Ishikawa (cell line): Measurements from ENCODE around the gene LPGAT1.

ENCODE experiments used
- CREB1 ChIP-seq: IDR thresholded peaks from 2 replicates; pipeline ENCODE4 v1.6.1; 2012; ENCODE audit warnings: low read depth
- EGR1 ChIP-seq: IDR thresholded peaks from 2 replicates; pipeline ENCODE4 v1.6.1; 2012
- EP300 ChIP-seq: IDR thresholded peaks from 2 replicates; pipeline ENCODE4 v1.6.1; 2012; ENCODE audit warnings: borderline replicate concordance
- FOXM1 ChIP-seq: IDR thresholded peaks from 2 replicates; pipeline ENCODE4 v1.6.1; 2012; ENCODE audit warnings: low read depth, borderline replicate concordance
- RAD21 ChIP-seq: IDR thresholded peaks from 2 replicates; pipeline ENCODE4 v1.6.1; 2012; ENCODE audit warnings: low read depth
- TAF1 ChIP-seq: IDR thresholded peaks from 2 replicates; pipeline ENCODE4 v1.6.1; 2012; ENCODE audit warnings: low read depth, mild to moderate bottlenecking
- TCF12 ChIP-seq: IDR thresholded peaks from 2 replicates; pipeline ENCODE4 v1.6.1; 2012; ENCODE audit warnings: low read depth
- TEAD4 ChIP-seq: IDR thresholded peaks from 2 replicates; pipeline ENCODE4 v1.6.1; 2012
- TF ChIP-seq, protein P1 (sequence below): IDR thresholded peaks from 2 replicates; pipeline ENCODE4 v1.6.1; 2012
- TF ChIP-seq, protein P2 (sequence below): IDR thresholded peaks from 2 replicates; pipeline ENCODE4 v1.6.1; 2012; ENCODE audit warnings: low read depth, mild to moderate bottlenecking

DNA sequence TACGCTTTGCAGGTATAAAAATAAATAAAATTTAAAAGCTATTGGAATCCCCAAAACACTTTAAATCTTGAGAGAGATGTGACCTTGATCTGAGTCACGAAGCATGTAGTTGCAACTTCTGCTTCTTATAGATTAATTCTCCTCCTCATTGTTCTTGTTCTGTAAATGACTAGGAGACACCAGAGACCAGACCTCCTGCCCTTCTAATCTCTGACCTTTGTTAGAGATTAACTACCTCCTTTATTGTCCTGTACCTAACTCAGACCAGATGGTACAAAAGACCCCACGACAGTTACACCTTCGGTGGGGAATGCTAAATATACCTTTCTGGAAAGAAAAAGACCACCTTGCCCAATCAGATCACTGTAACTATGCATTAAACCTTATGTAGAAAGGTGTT, 78.2 kb downstream of the LPGAT1 start:
- TF ChIP-seq, protein P1, sequence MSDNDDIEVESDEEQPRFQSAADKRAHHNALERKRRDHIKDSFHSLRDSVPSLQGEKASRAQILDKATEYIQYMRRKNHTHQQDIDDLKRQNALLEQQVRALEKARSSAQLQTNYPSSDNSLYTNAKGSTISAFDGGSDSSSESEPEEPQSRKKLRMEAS, result no peak
- TF ChIP-seq FOXM1, result no peak
- TF ChIP-seq EGR1, result no peak
- TF ChIP-seq TCF12, result no peak
- no peak for TF ChIP-seq EP300
- no peak for TF ChIP-seq CREB1
- no peak for TF ChIP-seq TAF1
- TF ChIP-seq, protein P2, sequence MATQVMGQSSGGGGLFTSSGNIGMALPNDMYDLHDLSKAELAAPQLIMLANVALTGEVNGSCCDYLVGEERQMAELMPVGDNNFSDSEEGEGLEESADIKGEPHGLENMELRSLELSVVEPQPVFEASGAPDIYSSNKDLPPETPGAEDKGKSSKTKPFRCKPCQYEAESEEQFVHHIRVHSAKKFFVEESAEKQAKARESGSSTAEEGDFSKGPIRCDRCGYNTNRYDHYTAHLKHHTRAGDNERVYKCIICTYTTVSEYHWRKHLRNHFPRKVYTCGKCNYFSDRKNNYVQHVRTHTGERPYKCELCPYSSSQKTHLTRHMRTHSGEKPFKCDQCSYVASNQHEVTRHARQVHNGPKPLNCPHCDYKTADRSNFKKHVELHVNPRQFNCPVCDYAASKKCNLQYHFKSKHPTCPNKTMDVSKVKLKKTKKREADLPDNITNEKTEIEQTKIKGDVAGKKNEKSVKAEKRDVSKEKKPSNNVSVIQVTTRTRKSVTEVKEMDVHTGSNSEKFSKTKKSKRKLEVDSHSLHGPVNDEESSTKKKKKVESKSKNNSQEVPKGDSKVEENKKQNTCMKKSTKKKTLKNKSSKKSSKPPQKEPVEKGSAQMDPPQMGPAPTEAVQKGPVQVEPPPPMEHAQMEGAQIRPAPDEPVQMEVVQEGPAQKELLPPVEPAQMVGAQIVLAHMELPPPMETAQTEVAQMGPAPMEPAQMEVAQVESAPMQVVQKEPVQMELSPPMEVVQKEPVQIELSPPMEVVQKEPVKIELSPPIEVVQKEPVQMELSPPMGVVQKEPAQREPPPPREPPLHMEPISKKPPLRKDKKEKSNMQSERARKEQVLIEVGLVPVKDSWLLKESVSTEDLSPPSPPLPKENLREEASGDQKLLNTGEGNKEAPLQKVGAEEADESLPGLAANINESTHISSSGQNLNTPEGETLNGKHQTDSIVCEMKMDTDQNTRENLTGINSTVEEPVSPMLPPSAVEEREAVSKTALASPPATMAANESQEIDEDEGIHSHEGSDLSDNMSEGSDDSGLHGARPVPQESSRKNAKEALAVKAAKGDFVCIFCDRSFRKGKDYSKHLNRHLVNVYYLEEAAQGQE, result no peak
- no peak for TF ChIP-seq TEAD4
- TF ChIP-seq RAD21, result no peak
